Measurements from ENCODE around the gene RAPGEF3. TPM values are rescaled to one million over a fixed set of nuclear protein-coding genes. Genes with fewer than 3 reads are reported as not detected.

Gene RAPGEF3
- total RNA-seq, 1 experiment from 2014 or later, result 1.1 TPM

- in situ Hi-C loops (cut with HindIII; ENCODE audit: low pct_unique_long_range_greater_than_20kb, low sequenced_read_pairs), result no loop called here
- no peak for DNase-seq (ENCODE audit: low read depth, low spot score)
Measured at GRCh38 chr12:47751561-47751960, 7.1 kb downstream of the RAPGEF3 start.

- no peak for DNase-seq (ENCODE audit: low read depth, low spot score)
- in situ Hi-C loops (cut with HindIII; ENCODE audit: low pct_unique_long_range_greater_than_20kb, low sequenced_read_pairs), result no loop called here
Measured at GRCh38 chr12:47750916-47751470, 7.7 kb downstream of the RAPGEF3 start.

DNA sequence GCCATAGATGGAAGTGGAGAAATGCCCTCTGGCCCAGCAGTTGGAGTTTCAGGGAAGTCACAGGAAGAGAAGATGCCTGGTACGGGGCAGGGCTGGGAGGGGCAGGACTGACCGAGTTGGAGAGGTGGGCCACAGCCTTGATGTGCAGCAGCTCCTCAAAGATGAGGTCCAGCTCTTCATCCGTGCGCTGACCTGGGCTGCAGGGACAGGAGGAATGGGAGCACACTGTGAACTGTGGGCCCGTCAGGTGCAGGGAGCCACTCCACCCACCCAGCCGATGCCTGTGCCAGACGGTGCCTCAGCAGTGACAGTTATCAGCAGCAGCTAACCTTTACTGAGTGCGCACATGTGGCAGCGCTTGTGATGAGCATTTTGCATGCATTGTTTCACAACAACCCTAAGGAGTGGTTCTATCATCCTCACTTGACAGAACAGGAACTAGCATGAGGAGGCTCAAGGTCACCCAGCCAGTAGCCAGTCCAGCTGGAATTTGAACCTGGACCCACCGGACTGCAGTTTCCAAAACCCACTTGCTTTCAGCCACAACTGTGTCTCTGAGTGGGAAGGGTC lies 8.4 kb downstream of the RAPGEF3 start:
- DNase-seq (ENCODE audit: low read depth, low spot score), result no peak
- in situ Hi-C loops (cut with HindIII; ENCODE audit: low pct_unique_long_range_greater_than_20kb, low sequenced_read_pairs), result no loop called here

- no peak for DNase-seq (ENCODE audit: low read depth, low spot score)
- in situ Hi-C loops (cut with HindIII; ENCODE audit: low pct_unique_long_range_greater_than_20kb, low sequenced_read_pairs), result no loop called here
Measured at GRCh38 chr12:47748899-47749298, 9.8 kb downstream of the RAPGEF3 start.

DNA sequence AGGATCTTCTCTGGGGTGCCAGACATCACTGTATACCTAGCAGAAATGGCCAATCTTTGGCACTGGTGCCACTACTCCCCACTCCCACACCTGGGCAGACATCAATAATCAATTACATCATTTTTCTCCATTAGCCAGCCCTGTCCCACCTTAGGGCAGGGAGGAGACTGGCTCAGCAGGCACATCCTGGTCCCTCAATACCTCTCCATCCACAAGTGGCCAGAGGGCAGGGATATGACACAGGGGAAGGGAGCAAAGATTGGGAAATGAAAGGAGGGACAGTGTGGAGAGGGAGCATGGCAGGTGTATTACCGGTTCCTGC lies 10.2 kb downstream of the RAPGEF3 start:
- DNase-seq (ENCODE audit: low read depth, low spot score), result no peak
- in situ Hi-C loops (cut with HindIII; ENCODE audit: low pct_unique_long_range_greater_than_20kb, low sequenced_read_pairs), result no loop called here

DNA sequence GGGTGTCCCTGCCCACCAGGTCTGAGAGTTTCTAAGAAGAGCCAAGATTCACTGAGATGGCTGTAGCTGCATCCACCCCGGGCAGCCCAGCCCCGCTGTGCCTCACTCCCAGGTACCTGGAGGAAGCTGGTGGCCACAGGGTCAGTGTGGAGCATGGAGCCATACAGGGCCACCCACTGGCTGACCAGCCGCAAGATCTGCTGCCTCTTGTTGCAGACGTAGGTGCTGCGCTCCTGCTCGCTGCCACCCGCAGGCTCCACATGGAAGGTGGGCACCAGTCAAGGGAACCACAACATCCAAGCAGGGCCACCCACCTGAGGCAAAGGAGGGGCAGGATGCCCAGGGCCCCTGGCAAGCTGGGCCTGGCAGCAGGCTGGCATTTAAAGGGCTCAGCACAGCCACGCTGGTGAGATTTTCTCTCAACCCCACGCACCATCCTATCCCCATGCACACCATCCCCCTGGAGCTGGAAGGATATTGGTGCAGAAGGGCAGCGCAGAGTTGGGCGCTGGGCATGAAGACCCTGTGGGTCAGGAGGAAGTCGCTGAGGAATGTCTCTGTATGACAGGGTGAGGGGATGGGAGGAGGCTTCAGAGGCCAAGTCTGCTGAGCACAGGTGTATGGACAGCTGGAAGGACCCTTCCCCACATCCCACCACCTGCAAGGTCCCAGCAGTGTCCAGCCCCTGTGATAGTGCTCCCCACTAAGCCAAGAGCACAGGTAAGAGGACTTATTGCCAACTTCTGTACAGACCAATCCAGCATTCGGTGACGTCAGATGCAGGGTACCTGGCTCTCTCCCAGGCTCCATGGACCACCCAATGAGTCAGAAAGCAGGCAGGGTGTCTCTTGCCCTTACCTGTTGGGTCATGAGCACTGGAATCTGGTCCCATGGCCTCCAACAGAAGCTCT lies 10.8 kb downstream of the RAPGEF3 start:
- in situ Hi-C loops (cut with HindIII; ENCODE audit: low pct_unique_long_range_greater_than_20kb, low sequenced_read_pairs), result no loop called here

GRCh38 chr12:47747126-47747525 lies 11.6 kb downstream of the RAPGEF3 start:
- DNase-seq (ENCODE audit: low read depth, low spot score), result no peak
- in situ Hi-C loops (cut with HindIII; ENCODE audit: low pct_unique_long_range_greater_than_20kb, low sequenced_read_pairs), result no loop called here

More for the DNA sequence above, 10.8 kb downstream of the RAPGEF3 start:
- DNase-seq (ENCODE audit: low read depth, low spot score), result no peak

- no peak for DNase-seq (ENCODE audit: low read depth, low spot score)
- in situ Hi-C loops (cut with HindIII; ENCODE audit: low pct_unique_long_range_greater_than_20kb, low sequenced_read_pairs), result no loop called here
Measured at GRCh38 chr12:47746523-47746922, 12.2 kb downstream of the RAPGEF3 start.

DNA sequence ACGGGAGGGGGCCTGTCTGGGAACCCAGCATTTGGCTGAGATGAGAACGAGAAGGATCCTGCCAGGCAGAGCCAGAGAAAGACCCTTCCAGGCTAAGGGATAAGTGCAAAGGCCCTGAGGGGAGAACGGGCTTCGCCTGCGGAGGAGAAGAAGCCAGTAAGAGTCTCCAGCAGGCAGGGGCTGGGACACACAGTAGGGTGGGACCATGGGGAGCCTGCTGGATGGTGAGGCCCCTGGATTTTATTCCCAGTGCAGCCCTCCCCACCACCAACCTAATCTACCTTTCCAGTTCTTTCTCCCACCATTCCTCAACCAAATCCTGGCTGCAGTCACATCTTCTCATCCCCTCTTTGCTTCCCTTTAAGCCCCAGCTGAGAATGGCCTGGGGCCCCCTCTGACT lies 12.6 kb downstream of the RAPGEF3 start:
- no peak for DNase-seq (ENCODE audit: low read depth, low spot score)
- in situ Hi-C loops (cut with HindIII; ENCODE audit: low pct_unique_long_range_greater_than_20kb, low sequenced_read_pairs), result no loop called here

DNA sequence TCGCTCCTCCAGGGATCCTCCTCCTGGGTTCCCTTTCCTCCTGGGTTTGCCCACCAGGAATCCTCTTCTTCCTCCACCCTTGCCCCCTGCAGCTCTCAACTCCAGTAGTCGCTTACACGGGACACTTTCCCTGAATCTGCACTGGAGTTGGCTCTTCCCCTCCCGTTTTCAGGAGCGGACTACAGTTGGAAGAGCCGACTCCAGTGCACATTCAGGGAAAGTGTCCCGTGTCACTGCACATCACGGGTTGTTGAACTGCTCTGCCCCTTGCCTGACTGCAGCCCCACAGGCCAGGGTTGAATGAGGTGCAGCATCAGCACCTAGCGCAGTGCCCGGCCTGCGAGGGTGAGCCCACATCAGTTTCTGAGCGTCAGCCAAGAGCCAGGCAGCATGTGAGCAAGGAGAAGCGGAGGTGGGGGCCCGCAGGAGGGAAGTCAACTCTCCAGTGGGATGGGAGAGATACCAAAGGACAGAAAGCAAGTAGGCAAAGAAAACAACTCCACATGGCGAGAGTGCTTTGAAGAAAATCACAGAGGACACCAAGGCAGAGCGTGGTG lies 13.1 kb downstream of the RAPGEF3 start:
- no peak for DNase-seq (ENCODE audit: low read depth, low spot score)
- in situ Hi-C loops (cut with HindIII; ENCODE audit: low pct_unique_long_range_greater_than_20kb, low sequenced_read_pairs), result no loop called here

DNA sequence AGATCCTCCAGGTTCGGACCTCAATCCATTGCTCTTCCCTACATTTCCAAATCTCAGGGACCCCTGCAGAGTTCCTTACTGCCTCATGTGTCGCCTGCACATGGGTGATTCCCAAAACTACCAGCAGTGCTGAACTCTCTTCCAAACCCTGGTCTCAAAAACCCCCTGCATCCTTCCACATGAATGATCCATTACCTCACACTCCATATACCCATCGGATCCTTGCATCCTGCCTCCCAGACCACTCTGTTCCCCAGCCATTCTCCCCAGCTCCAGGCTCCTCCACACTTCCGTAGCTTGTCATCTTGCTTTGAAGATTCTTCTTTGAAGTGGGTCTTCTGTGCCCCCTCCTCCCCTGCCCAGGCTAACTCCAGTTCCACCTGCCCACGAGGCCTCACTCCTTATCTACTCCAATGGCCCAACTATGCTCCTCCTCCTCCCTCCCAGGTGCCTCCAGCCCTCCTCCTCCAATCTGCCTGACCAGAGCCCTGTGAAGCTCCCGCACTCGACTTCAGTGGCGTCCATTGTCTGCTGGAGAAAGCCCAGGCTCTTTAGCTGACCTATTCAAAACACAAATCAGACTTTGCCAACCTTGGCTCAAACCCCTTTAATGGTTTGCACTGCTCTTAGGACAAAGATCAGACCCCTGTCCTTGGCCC lies 13.8 kb downstream of the RAPGEF3 start:
- DNase-seq (ENCODE audit: low read depth, low spot score), result no peak
- in situ Hi-C loops (cut with HindIII; ENCODE audit: low pct_unique_long_range_greater_than_20kb, low sequenced_read_pairs), result no loop called here

GRCh38 chr12:47744005-47744651 lies 14.6 kb downstream of the RAPGEF3 start:
- in situ Hi-C loops (cut with HindIII; ENCODE audit: low pct_unique_long_range_greater_than_20kb, low sequenced_read_pairs), result no loop called here
- no peak for DNase-seq (ENCODE audit: low read depth, low spot score)

DNA sequence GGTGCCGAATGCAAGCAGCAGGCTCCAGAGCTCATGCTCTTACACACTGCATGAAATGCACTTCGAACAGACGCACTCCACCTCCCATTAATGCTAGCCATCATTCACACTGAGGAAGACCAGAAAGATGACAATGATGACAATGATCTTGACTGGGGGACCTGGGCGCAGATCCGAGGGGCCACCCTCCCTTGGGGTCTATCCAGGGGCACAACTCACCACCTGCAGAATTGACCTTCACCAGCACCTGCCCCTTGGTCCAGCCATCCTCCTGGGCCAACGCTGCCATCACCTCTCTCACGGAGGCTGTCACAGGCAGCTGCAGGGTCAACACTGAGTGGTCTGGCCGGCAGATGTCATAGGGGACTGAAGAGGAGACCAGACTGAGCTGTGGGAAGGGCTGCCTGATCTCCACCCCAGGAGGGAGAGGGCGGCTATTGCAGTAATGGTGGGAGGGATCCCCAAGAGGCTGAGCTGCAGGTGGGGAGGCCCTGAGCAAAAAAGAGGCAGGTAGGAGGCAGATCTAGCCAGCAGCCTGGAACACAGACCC lies 15.3 kb downstream of the RAPGEF3 start:
- in situ Hi-C loops (cut with HindIII; ENCODE audit: low pct_unique_long_range_greater_than_20kb, low sequenced_read_pairs), result no loop called here
- DNase-seq (ENCODE audit: low read depth, low spot score), result no peak

DNA sequence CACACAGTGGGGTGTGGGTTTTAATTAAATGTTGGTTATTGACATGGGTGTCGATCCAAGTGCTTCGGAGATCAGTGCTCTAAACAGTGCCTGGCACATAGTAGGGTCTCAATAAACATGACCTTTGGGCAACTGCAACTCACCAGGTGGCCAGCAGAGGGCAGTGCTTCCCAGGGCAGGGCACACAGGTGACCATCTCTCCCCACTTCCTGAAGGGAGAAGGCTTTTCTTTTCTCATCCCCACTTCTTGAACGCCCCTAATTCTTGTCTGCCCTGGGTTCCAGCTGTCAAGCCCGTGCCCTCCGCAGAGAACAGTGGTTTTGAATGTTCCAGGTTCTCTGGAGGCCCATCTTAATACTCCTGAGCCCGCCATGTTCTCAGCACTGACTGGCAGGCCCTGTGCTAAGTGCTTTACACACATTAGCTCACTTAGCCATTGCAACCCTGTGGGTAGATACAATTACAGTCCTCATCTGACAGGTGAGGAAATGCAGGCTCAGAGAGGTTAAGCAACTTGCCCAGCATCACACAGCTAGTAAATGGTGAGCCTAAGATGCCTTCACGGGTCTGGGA lies 16.3 kb downstream of the RAPGEF3 start:
- in situ Hi-C loops (cut with HindIII; ENCODE audit: low pct_unique_long_range_greater_than_20kb, low sequenced_read_pairs), result no loop called here

DNA sequence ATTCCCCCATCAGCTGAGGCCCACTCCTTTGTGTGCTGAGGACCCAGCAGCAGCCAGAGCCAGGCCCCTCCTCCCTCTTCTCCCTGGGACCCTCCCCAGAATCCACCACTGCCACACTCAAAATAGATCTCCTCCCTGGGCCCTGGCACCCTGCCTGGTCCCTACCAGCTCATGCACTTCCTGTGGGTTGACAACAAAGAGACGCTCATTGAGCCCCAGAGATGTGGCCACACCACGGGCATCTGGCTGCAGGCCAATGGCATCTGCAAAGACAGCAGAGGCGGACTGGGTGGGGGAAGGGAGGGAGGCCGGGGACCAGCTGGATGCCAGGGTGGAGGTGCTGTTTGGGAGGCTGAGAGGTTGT lies 17.4 kb downstream of the RAPGEF3 start:
- in situ Hi-C loops (cut with HindIII; ENCODE audit: low pct_unique_long_range_greater_than_20kb, low sequenced_read_pairs), result no loop called here
- DNase-seq (ENCODE audit: low read depth, low spot score), result peak; percentile 87

More for the DNA sequence above, 16.3 kb downstream of the RAPGEF3 start:
- peak; percentile 65 for DNase-seq (ENCODE audit: low read depth, low spot score)

DNA sequence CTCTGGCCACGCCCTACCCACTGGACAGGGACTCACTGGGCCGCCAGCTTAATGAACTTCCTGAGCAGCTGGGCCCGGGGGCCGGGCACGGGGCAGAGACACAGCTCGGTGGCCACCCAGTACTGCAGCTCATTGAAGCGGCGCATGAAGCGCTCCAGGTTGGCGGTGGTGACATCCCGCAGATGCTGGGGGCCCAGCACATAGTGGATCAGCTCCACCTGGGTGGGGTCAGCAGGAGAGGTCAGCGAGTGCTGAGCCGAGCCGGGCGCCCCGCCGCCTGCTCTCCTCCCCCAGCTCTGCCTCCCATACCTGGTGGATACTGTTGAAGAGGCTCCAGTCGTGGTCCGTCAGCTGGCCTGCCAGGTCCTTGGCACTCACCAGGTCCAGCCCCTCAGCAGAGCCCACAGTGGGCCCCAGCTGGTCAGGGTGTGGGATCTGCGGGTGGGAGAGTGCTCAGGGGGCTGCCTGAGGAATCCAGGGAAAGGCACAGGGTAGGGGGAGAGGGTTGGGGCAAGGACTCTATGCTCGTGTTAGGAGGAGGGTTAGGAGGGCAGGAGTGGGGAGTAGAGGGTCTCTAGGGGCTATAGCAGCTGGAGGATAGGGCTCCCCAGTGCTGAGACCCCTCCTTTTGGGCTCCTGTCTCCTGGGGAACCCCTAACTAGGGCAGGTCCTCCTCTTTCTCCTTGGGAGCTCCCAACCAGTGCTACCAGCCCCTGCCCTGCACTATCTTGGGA lies 17.9 kb downstream of the RAPGEF3 start:
- in situ Hi-C loops (cut with HindIII; ENCODE audit: low pct_unique_long_range_greater_than_20kb, low sequenced_read_pairs), result no loop called here

GRCh38 chr12:47739979-47740378 lies 18.7 kb downstream of the RAPGEF3 start:
- DNase-seq (ENCODE audit: low read depth, low spot score), result no peak
- in situ Hi-C loops (cut with HindIII; ENCODE audit: low pct_unique_long_range_greater_than_20kb, low sequenced_read_pairs), result no loop called here

More for the DNA sequence above, 17.9 kb downstream of the RAPGEF3 start:
- DNase-seq (ENCODE audit: low read depth, low spot score), result no peak

All from SK-MEL-5 (cell line).